ENCODE measurements around the gene CPVL. TPM values are rescaled to one million over a fixed set of nuclear protein-coding genes. Genes with fewer than 3 reads are reported as not detected.

CPVL gene
- total RNA-seq, 1 donor from 2014 or later = 49.4 TPM

DNA sequence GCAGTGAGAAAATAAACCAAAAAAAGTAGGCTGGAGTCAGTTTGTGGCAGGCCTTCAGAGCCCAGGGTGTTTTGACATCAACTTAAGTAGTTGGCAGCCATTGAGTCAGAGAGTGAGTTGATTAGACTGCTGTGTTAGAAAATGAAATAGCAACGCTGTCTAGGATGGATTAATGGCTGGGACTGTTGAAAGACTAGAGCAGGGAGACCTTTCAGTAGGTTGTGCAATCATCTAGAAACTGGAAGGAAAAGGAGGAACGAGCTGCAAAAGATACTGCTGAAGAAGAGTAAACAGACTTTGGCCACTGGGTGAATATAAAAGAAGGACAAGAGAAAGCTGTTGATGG lies 159.6 kb downstream of the CPVL start:
- Histone ChIP-seq H3K4me1 (peaks cover 40% of the 10 kb centered on the region), H3K9me3 (no peaks in the 10 kb centered on the region), H3K36me3 (no peaks in the 10 kb centered on the region), H3K27ac (no peak overlapping the region), H3K4me3 (no peak overlapping the region), H3K27me3 (ENCODE audit: low read depth) (no peaks in the 10 kb centered on the region)
- DNase-seq (no peak), ATAC-seq (peak; percentile 71 to 80)
- TF ChIP-seq, protein P1, sequence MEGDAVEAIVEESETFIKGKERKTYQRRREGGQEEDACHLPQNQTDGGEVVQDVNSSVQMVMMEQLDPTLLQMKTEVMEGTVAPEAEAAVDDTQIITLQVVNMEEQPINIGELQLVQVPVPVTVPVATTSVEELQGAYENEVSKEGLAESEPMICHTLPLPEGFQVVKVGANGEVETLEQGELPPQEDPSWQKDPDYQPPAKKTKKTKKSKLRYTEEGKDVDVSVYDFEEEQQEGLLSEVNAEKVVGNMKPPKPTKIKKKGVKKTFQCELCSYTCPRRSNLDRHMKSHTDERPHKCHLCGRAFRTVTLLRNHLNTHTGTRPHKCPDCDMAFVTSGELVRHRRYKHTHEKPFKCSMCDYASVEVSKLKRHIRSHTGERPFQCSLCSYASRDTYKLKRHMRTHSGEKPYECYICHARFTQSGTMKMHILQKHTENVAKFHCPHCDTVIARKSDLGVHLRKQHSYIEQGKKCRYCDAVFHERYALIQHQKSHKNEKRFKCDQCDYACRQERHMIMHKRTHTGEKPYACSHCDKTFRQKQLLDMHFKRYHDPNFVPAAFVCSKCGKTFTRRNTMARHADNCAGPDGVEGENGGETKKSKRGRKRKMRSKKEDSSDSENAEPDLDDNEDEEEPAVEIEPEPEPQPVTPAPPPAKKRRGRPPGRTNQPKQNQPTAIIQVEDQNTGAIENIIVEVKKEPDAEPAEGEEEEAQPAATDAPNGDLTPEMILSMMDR (IDR thresholded peaks at IDR 0.05) = no peak
- intact Hi-C loops (cut with DNase I) = no loop called here

DNA sequence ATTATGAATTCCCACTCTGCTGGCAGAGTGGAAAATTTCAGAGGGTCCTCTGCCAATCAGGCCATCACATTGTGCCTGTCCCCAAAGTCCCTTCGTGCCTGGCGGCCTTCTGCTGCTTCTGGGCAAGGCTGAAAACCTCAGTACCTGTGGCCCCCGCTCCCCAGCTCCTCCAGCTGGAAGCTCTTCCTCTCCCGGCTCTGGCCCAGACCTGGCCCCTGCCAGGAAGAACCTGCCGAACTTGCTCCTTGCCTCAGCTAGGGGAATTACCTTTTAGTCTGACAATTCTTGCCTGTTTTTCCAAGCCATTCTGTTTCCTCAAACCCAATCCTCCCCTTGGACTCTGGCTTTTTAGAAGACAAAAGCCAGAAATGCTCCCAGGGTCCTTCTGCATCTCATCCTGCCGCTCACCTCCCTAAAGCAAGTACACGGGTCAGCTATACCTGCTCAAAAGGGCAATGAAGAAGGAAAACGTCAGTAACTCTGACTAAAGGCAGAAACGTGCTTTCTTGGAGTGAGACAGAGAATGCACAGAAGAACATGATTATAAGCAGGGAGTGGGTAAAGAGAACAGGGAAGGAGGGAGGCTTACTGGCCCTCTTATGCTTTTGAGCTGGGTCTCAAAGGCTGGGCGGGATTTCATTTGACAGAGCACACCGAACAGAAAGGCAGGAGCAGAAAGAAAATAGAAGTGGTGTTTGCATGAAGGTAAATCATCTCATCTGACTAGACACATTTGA lies 160.1 kb downstream of the CPVL start:
- H3K27me3 ChIP-seq (ENCODE audit: low read depth) = no peaks in the 10 kb centered on the region
- ATAC-seq = peak; percentile 48 to 62
- intact Hi-C loops (cut with DNase I) = no loop called here
- peak; percentile 69 for DNase-seq
- H3K4me1 ChIP-seq = peaks cover 40% of the 10 kb centered on the region
- H3K36me3 ChIP-seq = no peaks in the 10 kb centered on the region
- no peak overlapping the region for H3K4me3 ChIP-seq
- TF ChIP-seq, protein P1 (IDR thresholded peaks at IDR 0.05) = no peak
- H3K9me3 ChIP-seq = no peaks in the 10 kb centered on the region
- H3K27ac ChIP-seq = peak overlapping the region; percentile 14

DNA sequence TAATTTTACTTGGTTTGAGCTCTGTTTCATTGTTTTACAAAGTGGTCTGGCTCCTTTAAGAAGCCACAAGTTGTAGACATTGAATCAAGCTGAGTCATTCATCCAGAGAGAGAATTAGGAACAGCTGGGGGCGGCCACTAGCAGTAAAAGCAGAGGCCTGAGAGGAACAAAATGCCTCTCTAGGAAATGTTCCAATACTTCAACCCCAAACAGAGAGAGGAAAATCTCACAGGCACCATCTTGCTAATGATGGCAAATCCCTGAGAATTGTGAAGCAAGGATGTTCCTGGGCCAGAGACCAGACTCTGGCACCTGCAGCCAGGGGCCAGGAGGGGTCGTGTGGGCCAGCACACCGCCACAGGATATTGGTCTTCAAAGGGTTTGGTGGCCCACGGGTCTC lies 161.7 kb downstream of the CPVL start:
- DNase-seq = peak; percentile 53
- no peak overlapping the region for H3K27ac ChIP-seq

DNA sequence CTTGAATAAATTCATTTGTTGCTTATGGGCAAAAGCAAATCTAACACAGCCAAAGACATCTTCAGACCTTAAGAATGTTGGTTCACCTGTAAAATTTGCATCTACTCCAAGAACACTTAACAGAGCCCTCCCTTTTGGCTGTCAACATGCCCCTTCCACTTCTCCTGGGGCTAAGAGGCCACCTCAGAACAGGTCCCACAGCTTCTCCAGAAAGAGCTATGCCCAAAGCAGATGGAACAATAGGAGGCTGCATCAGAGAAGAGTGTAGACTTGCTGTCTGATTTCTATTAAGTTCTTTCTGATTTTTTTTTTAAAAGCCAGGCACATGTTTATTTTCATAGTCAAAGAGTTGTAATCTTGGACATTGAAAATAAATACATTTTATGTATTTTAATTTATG lies 162.1 kb downstream of the CPVL start:
- H3K27ac ChIP-seq = no peak overlapping the region
- H3K27me3 ChIP-seq (ENCODE audit: low read depth) = no peaks in the 10 kb centered on the region
- TF ChIP-seq, protein P1 (IDR thresholded peaks at IDR 0.05) = no peak
- no peak overlapping the region for H3K4me3 ChIP-seq
- no peaks in the 10 kb centered on the region for H3K9me3 ChIP-seq
- intact Hi-C loops (cut with DNase I) = no loop called here
- DNase-seq = peak; percentile 53
- peaks cover 44% of the 10 kb centered on the region for H3K4me1 ChIP-seq
- ATAC-seq = peak; percentile 55 to 73
- no peaks in the 10 kb centered on the region for H3K36me3 ChIP-seq

More for the DNA sequence above, 161.7 kb downstream of the CPVL start:
- Histone ChIP-seq H3K4me3 (no peak overlapping the region), H3K4me1 (peaks cover 44% of the 10 kb centered on the region), H3K27me3 (ENCODE audit: low read depth) (no peaks in the 10 kb centered on the region), H3K36me3 (no peaks in the 10 kb centered on the region), H3K9me3 (no peaks in the 10 kb centered on the region)
- peak; percentile 55 to 72 for ATAC-seq
- TF ChIP-seq, protein P1 (IDR thresholded peaks at IDR 0.05) = no peak
- intact Hi-C loops (cut with DNase I) = no loop called here

DNA sequence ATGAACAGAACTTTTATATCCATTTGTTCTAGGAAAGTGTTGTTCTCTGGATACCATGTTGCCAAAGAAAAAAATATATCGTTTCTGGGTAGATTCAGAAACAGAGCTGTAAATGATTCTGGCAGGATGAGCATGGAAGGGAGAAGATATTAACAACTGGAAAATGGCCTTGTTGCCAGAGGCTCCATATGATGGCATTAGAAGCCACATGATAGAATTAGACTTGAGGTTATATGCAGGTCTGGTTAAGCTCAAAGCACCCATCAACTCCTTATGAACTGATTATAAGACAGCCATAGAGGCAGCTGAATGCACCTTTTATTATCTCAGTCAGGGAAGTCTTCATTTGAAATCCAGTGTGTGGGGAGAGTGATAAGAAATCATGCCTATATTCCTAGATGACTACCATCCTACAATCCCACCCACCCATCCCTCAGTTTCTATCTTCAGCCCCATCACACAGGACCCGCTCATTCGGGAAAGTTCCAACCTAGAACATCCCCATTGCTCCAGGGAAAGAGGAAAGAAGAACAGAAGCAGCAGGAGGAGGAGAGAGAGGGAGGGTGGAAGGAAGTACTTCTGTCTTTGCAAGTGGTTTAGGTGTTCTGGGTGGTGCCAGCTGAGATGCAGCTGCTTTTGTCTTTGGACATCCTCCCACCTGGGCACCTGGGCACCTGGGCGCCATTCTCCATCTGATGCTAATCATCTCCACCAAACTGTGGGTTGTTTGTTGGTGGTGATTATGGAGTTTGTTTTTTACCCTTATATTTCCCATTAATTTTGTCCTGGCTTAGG lies 162.7 kb downstream of the CPVL start:
- intact Hi-C loops (cut with DNase I) = no loop called here
- Histone ChIP-seq H3K4me3 (no peak overlapping the region), H3K36me3 (no peaks in the 10 kb centered on the region), H3K27me3 (ENCODE audit: low read depth) (no peaks in the 10 kb centered on the region), H3K4me1 (peaks cover 44% of the 10 kb centered on the region), H3K9me3 (no peaks in the 10 kb centered on the region), H3K27ac (no peak overlapping the region)
- TF ChIP-seq, protein P1 (IDR thresholded peaks at IDR 0.05) = no peak
- DNase-seq = no peak
- ATAC-seq = no peak
